Activated CD4-positive, alpha-beta T cell treated with anti-CD3 and anti-CD28 coated beads for 1 hour (primary cell): ENCODE results near the gene ECT2.
"Not testable (repeated sequence)": the region's sequence is repeated elsewhere in the genome, so short reads cannot be mapped to it uniquely, and the experiment has no call there.

Experiments used
- DNase-seq: peaks from one replicate; pipeline ENCODE4 v3.0.0-alpha.2; 2020

The ECT2 gene

DNA sequence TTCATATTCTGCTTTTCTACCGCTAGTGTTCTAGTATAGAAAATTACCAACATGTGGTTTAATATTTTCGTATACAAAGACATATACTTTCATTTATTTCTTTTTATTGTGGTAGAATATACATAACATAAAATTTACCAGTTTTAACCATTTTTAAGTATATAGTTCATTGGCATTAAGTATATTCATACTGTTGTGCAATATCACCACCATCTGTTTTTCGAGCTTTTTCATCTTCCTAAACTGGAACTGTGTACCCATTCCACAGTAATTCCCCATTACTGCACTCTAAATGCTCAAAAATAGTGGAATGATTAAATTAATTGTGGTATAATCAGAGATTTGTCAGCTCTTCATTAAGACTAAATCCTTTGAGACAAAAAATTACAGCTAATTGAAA lies 62.9 kb downstream of the ECT2 start:
- no peak for DNase-seq

DNA sequence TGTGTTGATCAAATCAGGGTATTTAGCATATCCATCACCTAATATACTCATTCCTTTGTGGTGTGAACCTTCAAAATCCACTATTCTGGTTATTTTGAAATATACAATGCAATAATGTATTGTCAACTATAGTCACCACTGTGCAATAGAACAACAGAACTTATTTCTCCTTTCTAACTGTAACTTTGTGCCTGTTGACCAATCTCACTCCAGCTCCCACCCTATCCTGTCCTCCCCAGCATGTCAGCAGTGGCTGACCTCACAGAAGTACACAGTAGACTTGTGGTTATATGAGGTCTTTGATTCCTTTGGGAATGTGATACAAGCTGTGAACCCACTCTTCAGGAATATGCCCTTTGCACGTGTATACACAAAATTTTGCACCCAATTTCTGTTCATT lies 64.2 kb downstream of the ECT2 start:
- DNase-seq = no peak

DNA sequence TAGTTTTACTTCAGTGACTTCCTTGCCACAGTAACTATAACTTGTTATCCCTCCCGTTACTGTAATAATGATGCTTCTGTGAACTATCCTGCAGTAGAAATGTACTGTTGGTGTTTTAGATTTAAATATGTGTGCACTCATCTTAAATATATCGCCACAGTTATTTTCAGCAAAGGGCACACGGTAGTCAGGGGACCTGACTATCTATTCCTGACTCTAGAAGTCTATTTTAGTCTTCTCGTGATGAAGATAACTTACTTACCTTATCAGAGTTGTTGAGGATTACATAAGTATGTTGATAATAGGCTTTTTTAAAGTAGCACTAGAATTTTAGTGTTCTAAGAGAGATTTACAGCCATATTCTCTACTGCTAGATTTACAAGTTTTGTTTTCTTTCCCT lies 65.3 kb downstream of the ECT2 start:
- DNase-seq = no peak

DNA sequence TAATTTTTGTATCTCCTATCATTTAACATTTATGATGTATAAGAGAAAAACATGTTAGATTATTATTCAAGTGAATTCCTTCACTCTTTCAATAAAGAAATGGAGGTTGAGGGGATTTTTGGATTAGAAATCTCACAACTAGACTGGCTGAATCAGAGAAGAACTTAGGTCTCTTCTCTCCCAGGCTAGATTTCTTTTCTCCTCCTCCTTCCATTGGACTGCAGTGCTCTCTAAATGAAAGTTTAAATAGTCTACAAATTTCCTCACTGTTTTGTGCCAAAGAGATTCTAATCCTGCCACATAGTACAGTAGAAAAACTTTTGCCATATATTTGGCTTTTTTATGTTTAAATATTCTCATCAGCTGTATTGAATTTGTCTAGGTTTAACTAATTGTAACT lies 65.8 kb downstream of the ECT2 start:
- no peak for DNase-seq

DNA sequence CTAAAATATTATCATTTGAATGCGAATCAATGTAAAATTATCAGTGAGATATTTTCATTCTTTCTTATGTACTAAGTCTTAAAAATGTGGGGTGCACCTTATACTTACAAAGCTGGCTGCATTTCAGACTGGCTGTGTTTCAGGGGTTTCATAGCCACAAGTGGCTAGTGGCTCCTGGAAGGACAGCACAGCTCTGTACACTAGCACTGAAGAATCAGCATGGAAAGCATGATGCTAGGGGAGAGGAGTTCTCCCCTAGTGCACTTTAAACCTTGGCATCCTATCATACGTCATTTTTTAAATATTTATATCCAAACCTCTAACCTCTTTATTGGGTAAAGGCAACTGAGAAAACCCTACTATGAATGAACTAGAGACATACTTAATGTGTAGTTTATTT lies 66.4 kb downstream of the ECT2 start:
- no peak for DNase-seq

DNA sequence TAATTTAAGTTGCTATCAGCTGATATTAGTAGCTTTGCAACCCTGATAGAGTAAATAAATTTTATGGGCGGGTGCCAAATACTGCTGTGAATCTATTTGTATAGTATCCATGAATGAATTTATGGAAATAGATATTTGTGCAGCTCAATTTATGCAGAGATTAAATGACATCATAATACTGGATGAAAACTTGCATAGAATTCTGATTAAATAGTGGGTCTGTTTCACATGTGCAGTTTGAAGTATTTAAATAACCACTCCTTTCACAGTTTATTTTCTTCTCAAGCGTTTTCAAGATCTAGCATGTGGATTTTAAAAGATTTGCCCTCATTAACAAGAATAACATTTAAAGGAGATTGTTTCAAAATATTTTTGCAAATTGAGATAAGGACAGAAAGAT lies 70.0 kb downstream of the ECT2 start:
- DNase-seq = no peak

DNA sequence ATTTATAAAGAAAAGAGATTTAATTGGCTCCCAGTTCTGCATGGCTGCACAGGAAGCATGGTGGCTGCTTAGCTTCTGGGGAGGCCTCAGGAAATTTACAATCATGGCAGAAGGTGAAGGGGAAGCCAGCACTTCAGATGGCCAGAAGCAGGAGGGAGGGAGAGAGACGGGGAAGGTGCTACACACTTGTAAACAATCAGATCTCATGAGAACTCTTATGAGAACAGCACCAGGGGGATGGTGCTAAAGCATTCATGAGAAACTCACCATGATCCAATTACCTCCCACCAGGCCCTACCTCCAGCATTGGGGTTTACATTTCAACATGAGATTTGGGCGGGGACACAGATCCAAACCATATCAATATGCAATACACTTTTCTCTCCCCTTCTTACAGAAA lies 73.7 kb downstream of the ECT2 start:
- no peak for DNase-seq

DNA sequence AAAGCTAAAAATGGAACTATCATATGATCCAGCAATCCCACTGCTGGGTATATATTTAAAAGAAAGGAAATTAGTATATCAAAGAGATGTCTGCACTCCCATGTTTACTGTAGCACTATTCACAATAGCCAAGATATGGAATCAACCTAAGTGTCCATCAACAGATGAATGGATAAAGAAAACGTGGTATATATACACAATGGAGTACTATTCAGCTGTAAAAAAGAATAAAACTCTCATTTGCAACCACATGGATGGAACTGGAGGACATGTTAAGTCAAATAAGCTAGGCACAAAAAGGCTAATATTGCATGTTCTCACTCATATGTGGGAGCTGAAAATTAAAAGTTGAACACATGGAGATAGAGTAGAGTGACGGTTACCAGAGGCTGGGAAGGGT lies 76.7 kb downstream of the ECT2 start:
- DNase-seq = not testable (repeated sequence)

DNA sequence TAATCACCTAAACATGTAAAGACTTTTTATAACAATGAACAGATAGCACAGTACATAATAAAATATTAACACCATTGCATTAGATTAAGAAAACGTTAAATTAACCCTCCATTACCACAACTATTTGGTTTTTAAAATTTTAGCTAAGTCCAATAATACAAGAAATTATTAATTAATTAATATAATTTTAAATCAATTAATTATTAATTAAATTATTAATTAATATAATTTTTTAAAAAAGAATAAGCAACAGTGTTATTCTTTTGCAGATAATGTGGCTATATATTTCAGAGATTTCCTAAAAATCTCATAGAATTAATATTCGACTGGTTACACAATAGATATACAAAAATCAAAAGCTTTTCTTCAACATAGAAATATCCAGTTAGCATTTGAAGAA lies 82.5 kb downstream of the ECT2 start:
- no peak for DNase-seq

DNA sequence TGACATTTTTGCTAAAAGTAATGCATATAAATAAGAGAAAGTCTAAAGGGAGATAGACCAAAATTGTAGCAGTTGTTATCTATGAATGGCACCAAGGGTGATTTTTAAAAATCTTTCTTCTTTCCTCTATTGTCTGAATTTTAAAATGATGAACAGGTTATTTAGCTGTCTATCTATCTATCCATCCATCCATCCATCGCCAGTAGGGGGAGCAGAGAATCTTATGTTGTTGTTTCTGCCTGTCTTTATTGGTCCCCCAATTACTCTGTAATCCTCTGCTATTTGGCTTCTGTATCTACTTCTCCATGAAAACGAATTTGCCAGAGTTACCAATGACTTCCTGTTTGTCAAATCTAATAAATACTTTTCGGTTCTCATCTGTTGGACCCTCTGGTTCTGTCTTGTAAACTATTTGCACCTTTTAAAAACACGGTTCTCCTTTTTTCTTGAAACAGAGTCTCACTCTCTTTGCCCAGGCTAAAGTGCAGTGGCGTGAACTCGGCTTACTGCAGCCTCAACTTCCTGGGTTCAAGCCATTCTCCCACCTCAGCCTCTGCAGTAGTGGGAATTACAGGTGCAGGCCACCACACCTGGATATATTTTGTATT lies 86.0 kb downstream of the ECT2 start:
- DNase-seq = no peak

DNA sequence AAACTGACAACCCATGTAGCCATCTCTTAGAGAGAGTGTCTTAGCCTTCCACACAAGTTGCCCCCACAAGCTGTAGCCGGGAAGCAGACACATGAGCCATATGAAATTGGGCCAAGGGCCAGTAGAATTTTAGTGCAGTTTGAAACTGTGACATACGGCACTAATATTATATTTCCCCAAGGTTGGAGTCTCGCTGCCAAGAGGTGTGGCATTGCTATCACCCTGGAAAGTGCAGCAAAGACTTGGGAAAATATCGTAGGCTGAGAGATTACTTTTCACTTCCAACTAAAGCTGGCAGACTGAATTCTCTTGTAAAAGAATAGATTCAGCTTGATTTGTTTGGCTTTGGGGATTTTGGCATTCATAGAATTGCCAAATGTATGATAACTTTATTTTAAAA lies 89.2 kb downstream of the ECT2 start:
- no peak for DNase-seq

DNA sequence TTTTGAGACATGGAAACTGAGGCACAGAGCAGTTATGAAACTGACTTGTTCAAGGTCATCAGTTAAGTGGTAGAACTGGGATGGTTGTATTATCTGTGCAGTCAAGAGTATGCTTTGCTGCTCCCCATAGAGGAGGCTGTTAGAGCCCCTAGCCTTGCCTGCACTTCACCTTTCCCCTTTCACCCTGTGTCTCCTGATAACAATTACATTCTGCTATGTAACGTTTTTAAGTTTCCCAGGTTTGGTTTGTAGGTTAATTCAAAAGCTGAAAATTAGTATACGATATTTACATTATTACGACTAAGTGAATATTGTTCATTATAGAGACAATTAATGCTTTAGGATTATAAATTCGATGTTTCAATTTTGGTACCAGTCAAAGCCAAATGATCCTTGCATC lies 89.9 kb downstream of the ECT2 start:
- DNase-seq = no peak

DNA sequence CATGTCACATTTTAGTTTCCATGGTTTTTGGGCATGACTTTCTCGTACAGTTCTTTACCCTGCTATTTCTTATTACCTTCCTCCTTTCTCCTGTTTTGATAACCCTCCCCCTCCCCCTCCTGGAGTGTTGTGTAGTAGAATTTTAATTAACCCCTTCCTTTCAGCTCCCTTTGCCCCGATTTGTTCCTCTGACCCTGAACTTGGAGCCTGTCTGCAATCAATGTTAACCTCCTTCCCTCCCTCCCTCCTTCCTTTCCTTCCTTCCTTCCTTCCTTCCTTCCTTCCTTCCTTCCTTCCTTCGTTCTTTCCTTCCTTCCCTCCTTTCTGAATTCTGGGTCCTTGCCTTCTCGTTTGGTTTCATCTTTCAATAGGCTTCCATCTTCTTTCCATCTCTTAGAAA lies 90.4 kb downstream of the ECT2 start:
- no peak for DNase-seq

DNA sequence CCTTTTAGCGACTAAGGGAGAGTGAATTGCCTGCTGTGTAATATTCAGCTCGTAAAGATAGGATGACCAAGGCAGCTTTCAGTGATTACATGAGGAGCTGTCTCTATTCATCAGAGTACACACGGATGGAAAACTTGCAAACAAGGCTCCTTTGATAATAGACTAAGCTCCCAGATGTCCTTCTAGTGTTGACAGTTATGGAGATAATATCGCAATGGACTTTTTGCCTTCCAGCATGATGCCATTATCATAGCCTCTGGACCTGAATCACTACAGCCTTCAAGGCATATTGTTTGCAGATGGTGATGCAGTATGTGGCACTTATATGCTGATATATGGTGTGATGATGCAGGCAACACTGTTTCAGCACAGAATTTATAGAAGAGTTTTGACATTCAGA lies 93.9 kb downstream of the ECT2 start:
- DNase-seq = no peak

DNA sequence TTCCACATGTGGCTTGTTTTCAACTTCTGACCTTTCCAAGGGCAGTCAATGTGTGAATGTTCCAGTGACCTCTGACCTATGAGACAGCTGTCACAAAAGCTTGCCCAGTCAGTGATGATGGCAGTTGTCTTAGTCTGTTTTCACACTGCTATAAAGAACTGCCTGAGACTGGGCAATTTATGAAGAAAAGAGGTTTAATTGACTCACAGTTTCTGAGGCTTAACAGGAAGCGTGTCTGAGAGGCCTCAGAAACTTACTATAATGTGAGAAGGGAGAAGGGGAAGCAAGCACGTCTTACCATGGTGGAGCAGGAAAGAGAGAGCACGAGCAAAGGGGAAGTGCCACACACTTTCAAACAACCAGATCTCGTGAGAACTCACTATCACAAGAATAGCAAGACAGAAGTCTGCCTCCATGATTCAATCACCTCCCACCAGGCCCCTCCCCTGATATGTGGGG lies 95.6 kb downstream of the ECT2 start:
- no peak for DNase-seq

DNA sequence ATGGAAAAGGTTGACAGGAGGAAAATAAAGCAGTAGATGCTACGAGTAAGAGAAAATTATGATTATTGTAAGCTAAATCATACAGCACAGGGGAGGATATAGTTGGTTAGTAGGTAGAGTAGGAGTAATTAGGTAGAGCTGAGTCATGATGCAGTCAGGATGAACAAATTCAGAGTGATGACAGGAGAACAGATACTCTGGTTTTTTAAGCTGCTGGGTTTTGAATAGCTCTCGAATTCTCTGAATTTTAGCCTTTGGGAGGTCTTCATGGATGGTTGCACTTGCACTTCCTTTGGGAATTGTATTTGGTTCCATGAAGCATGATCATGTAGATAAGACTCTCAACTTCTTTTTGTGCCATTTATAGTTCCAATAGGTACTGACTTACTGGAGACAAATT lies 96.2 kb downstream of the ECT2 start:
- no peak for DNase-seq

DNA sequence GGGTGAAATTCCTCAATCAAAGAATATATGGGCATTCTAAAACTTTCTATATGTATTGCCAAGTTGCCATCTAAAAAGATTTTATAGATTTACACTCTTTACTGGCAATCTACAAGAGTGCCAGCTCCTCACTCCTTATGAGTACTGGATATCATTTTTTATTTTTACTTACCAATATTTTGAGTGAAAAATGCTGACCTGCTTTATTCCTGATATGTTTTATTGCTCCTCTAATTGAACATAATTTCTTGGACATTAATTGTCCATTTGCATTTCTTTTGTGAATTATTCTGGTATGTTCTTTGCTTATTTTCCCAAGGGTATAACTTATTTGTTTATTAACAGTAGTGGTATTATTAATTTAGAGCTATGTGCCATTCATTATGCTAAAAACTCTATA lies 96.8 kb downstream of the ECT2 start:
- no peak for DNase-seq

DNA sequence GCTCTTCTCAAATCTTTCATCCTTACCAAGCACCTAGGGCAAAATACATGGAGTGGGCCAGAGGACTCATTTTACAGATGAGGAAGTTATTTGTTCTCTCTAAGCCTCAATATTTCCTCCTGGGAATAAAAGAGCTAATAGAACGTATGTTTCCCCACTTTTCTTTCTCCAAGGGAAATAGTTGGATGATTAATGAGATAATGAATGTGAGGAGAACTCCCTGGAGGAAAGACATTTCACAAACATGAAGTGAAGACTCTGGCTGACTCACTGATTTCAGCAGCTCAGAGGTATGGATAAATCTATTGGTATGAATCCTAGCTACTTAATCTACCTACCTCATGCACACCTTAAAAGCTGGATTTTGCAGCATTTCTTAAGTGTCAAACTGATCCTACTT lies 98.4 kb downstream of the ECT2 start:
- DNase-seq = no peak

DNA sequence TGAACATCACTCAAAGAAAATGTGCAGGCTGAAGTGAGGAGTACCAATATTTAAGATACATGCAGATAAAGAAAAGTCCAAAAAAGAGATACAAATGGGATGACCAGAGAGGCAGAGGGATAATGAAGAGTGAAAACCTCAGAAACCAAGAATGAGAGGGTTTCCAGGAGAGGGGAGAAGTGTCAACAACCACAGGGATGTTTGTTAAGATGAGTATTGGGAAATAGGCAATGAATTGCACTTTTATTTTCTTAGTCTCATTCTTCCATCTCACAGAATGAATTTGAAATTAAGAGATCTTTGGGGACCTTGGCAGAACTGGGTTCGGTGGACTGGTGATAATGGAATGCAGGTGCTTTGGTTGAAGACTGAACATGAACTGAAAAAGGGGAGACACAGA lies 102.5 kb downstream of the ECT2 start:
- no peak for DNase-seq

DNA sequence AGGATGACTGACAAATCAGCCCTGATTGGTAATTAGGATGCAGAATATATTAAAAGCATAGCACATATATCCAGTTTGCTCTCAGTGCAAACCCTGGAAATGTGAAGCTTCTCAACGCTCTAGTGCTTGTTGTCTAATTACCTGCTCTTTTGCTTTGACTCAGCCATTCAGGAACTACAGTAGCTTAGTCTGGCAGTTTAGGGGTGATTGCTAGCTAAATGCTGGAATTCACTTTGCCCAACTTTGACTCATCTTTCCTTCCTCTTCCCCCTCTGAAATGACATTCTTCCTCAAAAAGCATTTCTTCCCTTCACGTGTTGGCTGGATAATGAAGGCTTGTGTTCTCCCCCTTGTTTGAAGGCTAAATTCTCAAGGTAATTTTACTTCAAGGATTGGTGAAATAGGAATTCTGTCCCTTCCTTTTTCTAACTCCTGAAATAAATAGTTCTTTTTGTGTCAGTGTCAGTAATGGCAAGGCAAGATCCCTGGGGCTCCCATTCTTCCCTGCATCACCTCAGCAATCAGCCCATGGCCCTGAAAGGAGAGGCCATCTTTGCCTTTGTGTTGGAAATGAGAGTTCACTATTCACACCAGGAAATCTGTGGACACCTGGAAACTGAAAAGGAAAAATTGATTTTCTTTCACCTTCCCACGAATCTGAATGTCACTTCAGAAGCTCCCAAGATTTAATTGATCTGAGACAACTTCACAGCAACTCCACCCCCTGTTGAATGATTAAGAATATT lies 103.6 kb downstream of the ECT2 start:
- no peak for DNase-seq

DNA sequence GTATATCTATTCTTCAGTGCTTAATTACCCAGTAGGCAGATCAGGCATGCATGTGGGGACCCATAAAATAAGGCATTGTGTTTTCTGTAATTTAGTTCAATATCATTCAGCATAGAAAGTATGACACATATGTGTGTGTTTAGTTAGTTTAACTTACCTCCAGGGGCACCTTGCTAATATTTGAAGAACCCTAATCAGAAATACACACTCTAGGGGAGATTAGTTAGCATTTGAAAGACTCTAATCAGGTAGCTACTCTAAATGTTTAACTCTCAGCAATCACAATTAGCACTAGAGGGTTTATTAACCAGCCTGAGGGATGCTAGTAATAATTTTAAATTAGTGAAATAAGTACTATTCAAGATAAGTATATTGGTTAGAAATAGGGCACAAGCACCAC lies 104.5 kb downstream of the ECT2 start:
- no peak for DNase-seq

DNA sequence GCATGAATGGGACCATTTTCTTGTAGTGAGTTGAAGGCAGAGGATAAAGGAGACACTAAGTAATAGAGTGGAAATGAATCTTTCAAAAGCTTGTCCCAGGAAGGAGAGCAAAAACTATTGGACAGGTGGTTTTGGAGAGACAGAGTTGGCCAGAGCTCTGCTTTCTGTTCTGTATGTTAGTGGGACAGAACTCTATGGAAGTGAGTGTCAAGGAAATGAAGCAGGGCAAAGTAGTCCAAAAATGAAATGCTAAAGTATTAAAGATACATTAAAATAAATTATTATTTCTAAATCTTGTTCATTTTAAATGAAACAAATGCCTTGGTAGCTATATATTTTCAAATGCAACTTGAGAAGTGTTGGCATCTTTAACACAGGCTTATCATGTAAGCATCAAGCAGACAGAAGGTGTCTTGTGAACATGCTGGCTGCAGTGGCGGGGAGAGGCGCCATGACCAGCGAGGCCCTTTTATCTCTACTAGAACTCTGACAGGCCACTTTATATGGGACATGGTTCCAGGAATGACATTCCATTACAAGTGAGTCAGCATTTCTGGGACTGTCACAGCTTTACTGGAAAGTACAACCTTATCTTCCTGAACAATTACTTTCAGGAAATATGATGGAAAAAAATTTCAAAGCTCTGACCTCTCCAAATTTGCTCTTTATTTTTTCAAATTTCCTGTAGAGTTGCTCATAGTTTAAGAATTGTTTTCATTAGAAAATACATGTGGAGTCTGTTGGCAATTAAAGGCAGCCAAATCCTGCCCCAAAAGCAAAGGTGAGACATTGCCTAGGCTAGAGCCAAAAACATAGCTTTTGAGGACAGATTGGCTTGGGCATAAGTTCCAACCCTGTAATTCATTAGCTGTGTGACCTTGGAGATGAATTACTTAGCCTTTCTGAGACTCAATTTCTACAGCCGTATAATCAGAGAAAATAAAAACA lies 106.5 kb downstream of the ECT2 start:
- no peak for DNase-seq

DNA sequence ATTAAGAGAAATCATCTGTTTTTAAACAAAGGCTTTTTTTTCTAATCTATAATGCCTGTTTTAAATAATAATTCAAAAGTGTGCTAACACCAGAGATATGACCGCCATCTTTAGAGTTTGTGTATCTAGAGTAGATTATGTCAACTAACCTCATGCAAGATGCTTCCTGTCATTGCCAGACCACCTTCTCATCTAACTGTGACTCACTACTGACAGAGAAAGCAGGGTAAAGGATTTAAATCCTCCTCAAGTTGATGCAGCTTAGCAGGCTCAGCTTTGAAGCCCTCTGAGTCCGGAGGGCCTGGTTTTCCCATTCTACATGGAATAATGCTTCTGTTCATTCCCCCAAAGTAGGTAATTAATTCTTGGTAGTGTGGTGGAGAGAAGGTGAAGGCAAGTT lies 108.5 kb downstream of the ECT2 start:
- DNase-seq = no peak
